Ishikawa (cell line): ENCODE results near the gene GNG8.

Experiments used
- CEBPB ChIP-seq: IDR thresholded peaks from 2 replicates; pipeline ENCODE4 v1.6.1; 2012
- CREB1 ChIP-seq: IDR thresholded peaks from 2 replicates; pipeline ENCODE4 v1.6.1; 2012; ENCODE audit warnings: low read depth
- EGR1 ChIP-seq: IDR thresholded peaks from 2 replicates; pipeline ENCODE4 v1.6.1; 2012
- EP300 ChIP-seq: IDR thresholded peaks from 2 replicates; pipeline ENCODE4 v1.6.1; 2012; ENCODE audit warnings: borderline replicate concordance
- FOXM1 ChIP-seq: IDR thresholded peaks from 2 replicates; pipeline ENCODE4 v1.6.1; 2012; ENCODE audit warnings: low read depth, borderline replicate concordance
- NFIC ChIP-seq: IDR thresholded peaks from 2 replicates; pipeline ENCODE4 v1.6.1; 2012
- RAD21 ChIP-seq: IDR thresholded peaks from 2 replicates; pipeline ENCODE4 v1.6.1; 2012; ENCODE audit warnings: low read depth
- TAF1 ChIP-seq: IDR thresholded peaks from 2 replicates; pipeline ENCODE4 v1.6.1; 2012; ENCODE audit warnings: low read depth, mild to moderate bottlenecking
- TCF12 ChIP-seq: IDR thresholded peaks from 2 replicates; pipeline ENCODE4 v1.6.1; 2012; ENCODE audit warnings: low read depth
- TEAD4 ChIP-seq: IDR thresholded peaks from 2 replicates; pipeline ENCODE4 v1.6.1; 2012
- YY1 ChIP-seq: IDR thresholded peaks from 2 replicates; pipeline ENCODE4 v1.6.1; 2012; ENCODE audit warnings: low read depth
- ZBTB7A ChIP-seq: IDR thresholded peaks from 2 replicates; pipeline ENCODE4 v1.6.1; 2012; ENCODE audit warnings: low read depth
- TF ChIP-seq, protein P1 (sequence below): IDR thresholded peaks from 2 replicates; pipeline ENCODE4 v1.6.1; 2012; ENCODE audit warnings: low read depth, mild to moderate bottlenecking
- TF ChIP-seq, protein P2 (sequence below): IDR thresholded peaks from 2 replicates; pipeline ENCODE4 v1.6.1; 2012
- TF ChIP-seq, protein P3 (sequence below): IDR thresholded peaks from 2 replicates; pipeline ENCODE4 v1.6.1; 2012

GNG8 gene

DNA sequence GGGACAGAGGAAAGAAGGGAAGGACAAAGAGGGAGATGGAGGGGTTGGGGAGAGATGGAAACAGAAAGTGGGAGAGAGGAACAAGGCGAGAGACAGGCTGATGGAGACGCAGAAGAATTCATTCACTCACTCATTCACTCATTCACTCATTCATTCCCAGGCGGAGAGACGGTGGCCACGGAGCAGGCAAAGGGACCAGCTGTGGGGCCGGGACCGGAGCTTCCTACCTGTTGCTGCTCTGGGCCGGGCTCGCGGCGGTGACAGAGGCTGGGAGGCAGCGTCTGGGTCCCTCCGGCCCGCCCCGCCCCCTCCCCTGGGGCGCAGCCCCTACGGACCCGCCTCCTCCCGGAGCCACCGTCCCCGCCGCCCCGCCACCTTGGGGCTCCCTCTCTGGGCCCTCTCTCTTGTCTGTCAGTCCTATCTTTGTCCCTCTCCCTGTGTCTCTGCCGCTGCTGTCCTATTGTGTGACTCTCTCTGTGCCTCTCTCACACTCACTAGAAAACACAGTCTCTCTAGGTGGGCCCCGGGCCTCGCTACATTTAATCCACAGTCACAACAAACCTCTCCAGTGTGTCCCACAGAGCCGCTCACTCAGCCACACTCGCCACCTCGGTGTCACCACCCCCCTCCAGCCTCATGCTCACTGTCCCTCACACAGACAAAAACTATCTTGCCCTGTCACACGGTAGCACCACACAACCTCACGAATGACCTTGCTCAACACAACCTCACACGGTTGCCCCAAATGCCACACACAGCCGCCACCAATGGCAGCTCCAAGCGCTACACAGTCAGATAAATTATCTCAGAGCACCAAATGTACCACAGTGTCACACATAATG, at the start of gene GNG8:
Gene GNG8, minus strand, starts transcription at position 283 of the 842 bp plus-strand sequence. CDS start 1,520 bp downstream, outside the sequence.
- TF ChIP-seq EGR1 (no peak), TEAD4 (no peak), NFIC (no peak), FOXM1 (no peak), RAD21 (no peak), YY1 (no peak), CEBPB (no peak), TAF1 (no peak), CREB1 (no peak), TCF12 (no peak), ZBTB7A (no peak), EP300 (no peak)
- TF ChIP-seq, protein P1, sequence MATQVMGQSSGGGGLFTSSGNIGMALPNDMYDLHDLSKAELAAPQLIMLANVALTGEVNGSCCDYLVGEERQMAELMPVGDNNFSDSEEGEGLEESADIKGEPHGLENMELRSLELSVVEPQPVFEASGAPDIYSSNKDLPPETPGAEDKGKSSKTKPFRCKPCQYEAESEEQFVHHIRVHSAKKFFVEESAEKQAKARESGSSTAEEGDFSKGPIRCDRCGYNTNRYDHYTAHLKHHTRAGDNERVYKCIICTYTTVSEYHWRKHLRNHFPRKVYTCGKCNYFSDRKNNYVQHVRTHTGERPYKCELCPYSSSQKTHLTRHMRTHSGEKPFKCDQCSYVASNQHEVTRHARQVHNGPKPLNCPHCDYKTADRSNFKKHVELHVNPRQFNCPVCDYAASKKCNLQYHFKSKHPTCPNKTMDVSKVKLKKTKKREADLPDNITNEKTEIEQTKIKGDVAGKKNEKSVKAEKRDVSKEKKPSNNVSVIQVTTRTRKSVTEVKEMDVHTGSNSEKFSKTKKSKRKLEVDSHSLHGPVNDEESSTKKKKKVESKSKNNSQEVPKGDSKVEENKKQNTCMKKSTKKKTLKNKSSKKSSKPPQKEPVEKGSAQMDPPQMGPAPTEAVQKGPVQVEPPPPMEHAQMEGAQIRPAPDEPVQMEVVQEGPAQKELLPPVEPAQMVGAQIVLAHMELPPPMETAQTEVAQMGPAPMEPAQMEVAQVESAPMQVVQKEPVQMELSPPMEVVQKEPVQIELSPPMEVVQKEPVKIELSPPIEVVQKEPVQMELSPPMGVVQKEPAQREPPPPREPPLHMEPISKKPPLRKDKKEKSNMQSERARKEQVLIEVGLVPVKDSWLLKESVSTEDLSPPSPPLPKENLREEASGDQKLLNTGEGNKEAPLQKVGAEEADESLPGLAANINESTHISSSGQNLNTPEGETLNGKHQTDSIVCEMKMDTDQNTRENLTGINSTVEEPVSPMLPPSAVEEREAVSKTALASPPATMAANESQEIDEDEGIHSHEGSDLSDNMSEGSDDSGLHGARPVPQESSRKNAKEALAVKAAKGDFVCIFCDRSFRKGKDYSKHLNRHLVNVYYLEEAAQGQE, result no peak
- TF ChIP-seq, protein P2, sequence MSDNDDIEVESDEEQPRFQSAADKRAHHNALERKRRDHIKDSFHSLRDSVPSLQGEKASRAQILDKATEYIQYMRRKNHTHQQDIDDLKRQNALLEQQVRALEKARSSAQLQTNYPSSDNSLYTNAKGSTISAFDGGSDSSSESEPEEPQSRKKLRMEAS, result no peak
- TF ChIP-seq, protein P3, sequence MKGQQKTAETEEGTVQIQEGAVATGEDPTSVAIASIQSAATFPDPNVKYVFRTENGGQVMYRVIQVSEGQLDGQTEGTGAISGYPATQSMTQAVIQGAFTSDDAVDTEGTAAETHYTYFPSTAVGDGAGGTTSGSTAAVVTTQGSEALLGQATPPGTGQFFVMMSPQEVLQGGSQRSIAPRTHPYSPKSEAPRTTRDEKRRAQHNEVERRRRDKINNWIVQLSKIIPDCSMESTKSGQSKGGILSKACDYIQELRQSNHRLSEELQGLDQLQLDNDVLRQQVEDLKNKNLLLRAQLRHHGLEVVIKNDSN, result no peak

DNA sequence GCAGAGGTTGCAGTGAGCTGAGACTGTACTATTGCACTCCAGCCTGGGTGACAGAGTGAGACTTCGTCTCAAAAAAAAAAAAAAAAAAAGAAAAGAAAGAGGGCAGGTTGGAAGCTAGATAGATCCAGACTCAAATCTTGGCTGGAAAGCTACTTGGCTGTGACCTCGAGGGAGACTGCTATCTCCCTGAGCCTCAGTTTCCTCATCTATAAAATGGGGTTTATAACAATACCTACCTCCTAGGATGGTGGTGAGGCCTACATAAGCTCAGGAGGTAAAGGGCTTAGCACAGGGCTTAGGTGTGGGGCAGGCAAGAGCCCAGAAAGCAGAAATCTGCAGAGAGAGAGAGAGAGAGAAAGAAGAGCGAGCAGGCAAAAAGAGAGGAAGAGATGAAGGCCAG, 49.2 kb upstream of the GNG8 start:
- TF ChIP-seq, protein P2, result no peak
- no peak for TF ChIP-seq CEBPB
- no peak for TF ChIP-seq TCF12
- TF ChIP-seq CREB1, result no peak
- no peak for TF ChIP-seq NFIC
- TF ChIP-seq, protein P3, result no peak
- TF ChIP-seq ZBTB7A, result no peak
- TF ChIP-seq EGR1, result no peak
- TF ChIP-seq YY1, result no peak
- TF ChIP-seq TAF1, result no peak

GRCh38 chr19:46678110-46678732, 42.2 kb upstream of the GNG8 start:
- TF ChIP-seq RAD21 (no peak), TAF1 (no peak), EP300 (no peak), EGR1 (no peak), CEBPB (no peak)
- TF ChIP-seq, protein P2, result peak; percentile 18; the same call in 1 of the 2 replicates
- TF ChIP-seq, protein P3, result 0 out of 2 replicates have a peak, but pooled peaks have one; percentile 21

- TF ChIP-seq EP300 (no peak), CEBPB (no peak), CREB1 (peak; percentile 93)
Measured at GRCh38 chr19:46674416-46675178, 38.6 kb upstream of the GNG8 start.

DNA sequence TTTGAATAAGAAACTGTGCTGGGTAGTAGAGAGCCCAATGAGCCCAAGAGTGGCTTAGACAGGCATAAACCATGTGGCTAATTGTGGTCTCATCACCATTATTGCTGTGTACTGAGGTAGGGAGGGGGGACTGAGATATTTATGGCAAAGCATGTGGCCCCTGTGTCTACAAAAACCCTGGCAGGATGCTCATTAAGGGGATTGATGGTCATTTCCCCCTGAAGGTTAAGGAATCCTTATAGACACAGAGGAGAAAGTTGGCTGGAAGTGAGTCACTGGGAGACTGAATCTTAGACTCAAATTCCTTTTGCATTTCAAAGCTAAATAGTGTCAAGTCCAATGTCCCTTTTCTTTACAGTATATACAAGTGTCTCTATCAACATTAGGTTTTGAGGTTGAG, 34.8 kb upstream of the GNG8 start:
- no peak for TF ChIP-seq EGR1

- no peak for TF ChIP-seq YY1
Measured at GRCh38 chr19:46668662-46669061, 32.7 kb upstream of the GNG8 start.

- TF ChIP-seq TEAD4 (no peak), FOXM1 (no peak), ZBTB7A (no peak), NFIC (no peak), CREB1 (no peak), TAF1 (no peak), TCF12 (no peak), EGR1 (no peak), EP300 (no peak), RAD21 (no peak)
- TF ChIP-seq, protein P1, result no peak
- TF ChIP-seq, protein P2, result no peak
Measured at GRCh38 chr19:46665072-46665471, 29.1 kb upstream of the GNG8 start.
